Measurements from ENCODE around the gene SYDE1. TPM values are rescaled to one million over a fixed set of nuclear protein-coding genes. Genes with fewer than 3 reads are reported as not detected.
A peak's percentile ranks its signal among the peaks of the same experiment; 100 is the strongest.
"Not testable (repeated sequence)": the region's sequence is repeated elsewhere in the genome, so short reads cannot be mapped to it uniquely, and the experiment has no call there.

Gene SYDE1
- polyA plus RNA-seq, 4 donors: 0.45 to 5.4 (median 3.3) TPM

DNA sequence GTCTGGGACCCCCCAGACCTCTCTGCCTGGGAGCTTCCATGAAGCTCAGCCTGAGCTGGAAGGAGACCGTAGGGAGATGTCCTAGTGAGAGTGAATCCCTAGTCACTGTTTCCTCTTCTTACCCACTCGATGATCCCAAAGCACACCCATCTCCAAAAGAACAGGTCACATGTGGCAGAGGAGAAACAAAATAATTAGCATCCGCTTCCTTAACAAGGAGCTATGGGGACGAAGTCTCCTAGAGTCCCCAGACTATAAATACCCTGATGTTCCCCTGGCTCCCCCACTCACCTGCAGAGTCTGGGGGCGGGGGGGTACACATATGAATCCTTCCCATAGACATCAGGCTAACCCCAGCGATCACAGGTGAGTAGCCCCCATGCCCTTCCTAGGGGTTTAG, 25.3 kb upstream of the SYDE1 start, which contains the start of gene OR1I1:
TSS of gene OR1I1 (plus strand) at position 301 of the 400 bp plus-strand sequence. CDS start 4,855 bp downstream, outside the sequence.
- H3K27ac ChIP-seq (ENCODE audit: low read depth in 1 of 3, low read length in 2 of 3): no peak within 1 kb of the TSS
- no peaks in the 10 kb centered on the region for H3K9me3 ChIP-seq (ENCODE audit: control insufficient read depth in 2 of 2, insufficient read depth in 1 of 2, low read depth in 1 of 2, low read length in 1 of 2)
- no peak for FAIRE-seq
- no peak for DNase-seq
- no peaks in the 10 kb centered on the region for H3K4me1 ChIP-seq (ENCODE audit: control insufficient read depth in 3 of 3, insufficient read depth in 2 of 3, low read depth in 1 of 3, low read length in 2 of 3)
- H3K4me3 ChIP-seq (ENCODE audit: low read depth in 1 of 3, low read length in 3 of 3): no peak within 1 kb of the TSS
- 60 to 64% (median 63%) methylated on average over 6 of the region's 6 CpGs for WGBS, 3 donors
- H3K36me3 ChIP-seq (ENCODE audit: control insufficient read depth in 3 of 3, insufficient read depth in 2 of 3, low read depth in 1 of 3, low read length in 3 of 3): no peaks in the 10 kb centered on the region
- H3K27me3 ChIP-seq (ENCODE audit: control insufficient read depth in 3 of 3, insufficient read depth in 3 of 3, low read length in 3 of 3): peaks cover 0 to 4% (median 0%) of the 10 kb centered on the region in 3 donors

DNA sequence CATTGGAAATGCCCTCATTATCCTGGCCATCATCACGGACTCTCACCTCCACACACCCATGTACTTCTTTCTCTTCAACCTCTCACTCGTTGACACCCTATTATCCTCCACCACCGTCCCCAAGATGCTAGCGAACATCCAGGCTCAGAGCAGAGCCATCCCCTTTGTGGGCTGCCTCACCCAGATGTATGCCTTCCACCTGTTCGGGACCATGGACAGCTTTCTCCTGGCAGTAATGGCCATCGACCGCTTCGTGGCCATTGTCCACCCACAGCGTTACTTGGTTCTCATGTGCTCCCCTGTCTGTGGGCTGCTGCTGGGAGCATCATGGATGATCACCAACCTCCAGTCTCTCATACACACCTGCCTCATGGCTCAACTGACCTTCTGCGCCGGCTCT, 20.0 kb upstream of the SYDE1 start:
- DNase-seq: no peak
- 73 to 81% (median 79%) methylated on average over 11 of the region's 11 CpGs for WGBS, 3 donors
- Histone ChIP-seq H3K27me3 (ENCODE audit: control insufficient read depth in 3 of 3, insufficient read depth in 3 of 3, low read length in 3 of 3) (peaks cover 0 to 2% (median 0%) of the 10 kb centered on the region in 3 donors), H3K9me3 (ENCODE audit: control insufficient read depth in 2 of 2, insufficient read depth in 1 of 2, low read depth in 1 of 2, low read length in 1 of 2) (no peaks in the 10 kb centered on the region), H3K4me1 (ENCODE audit: control insufficient read depth in 3 of 3, insufficient read depth in 2 of 3, low read depth in 1 of 3, low read length in 2 of 3) (no peaks in the 10 kb centered on the region), H3K4me3 (ENCODE audit: low read depth in 1 of 3, low read length in 3 of 3) (no peak overlapping the region), H3K27ac (ENCODE audit: low read depth in 1 of 3, low read length in 2 of 3) (no peak overlapping the region), H3K36me3 (ENCODE audit: control insufficient read depth in 3 of 3, insufficient read depth in 2 of 3, low read depth in 1 of 3, low read length in 3 of 3) (no peaks in the 10 kb centered on the region)
- no peak for FAIRE-seq

DNA sequence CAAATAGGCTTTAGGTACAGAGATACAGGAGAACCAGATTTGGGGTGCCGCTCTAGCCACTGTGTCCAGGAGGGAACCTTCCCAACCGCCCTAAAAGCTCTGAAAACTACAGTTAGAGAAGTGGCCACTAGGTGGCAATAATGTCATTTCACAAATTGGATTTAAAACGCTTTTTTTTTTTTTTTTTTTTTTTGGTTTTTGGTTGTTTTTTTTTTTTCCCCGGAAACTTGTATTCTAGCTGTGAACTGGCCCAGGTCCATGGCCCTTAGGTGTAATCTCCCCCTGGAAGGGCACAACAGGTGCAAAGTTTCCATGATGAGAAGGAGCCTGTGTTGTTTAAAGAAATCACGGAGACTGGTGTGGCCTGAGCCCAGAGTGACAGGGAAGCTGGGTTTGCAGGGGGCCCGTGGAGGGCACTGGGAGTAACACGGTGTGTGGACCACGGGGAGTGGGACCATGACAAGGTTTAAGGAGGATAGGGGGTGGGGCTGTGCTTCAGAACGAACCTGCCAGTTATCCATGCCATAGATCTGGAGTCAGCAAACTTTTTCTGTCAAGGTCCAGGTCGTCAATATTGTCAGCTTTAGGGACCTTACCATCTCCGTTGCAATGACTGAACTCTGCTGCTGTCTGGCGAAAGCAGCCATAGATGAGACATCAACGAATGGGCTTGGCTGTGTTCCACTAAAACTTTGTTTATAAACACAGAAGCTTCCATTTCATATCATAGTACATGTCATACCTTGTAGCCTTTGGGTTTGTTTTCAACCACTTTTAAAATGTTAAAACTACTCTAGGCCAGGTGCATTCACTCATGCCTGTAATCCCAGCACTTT, 15.1 kb upstream of the SYDE1 start:
- DNase-seq (peak; percentile 60 to 69), FAIRE-seq (no peak)
- Histone ChIP-seq H3K27ac (ENCODE audit: low read depth in 1 of 3, low read length in 2 of 3) (no peak overlapping the region), H3K27me3 (ENCODE audit: control insufficient read depth in 3 of 3, insufficient read depth in 3 of 3, low read length in 3 of 3) (no peaks in the 10 kb centered on the region), H3K4me3 (ENCODE audit: low read depth in 1 of 3, low read length in 3 of 3) (no peak overlapping the region), H3K36me3 (ENCODE audit: control insufficient read depth in 3 of 3, insufficient read depth in 2 of 3, low read depth in 1 of 3, low read length in 3 of 3) (no peaks in the 10 kb centered on the region), H3K9me3 (ENCODE audit: control insufficient read depth in 2 of 2, insufficient read depth in 1 of 2, low read depth in 1 of 2, low read length in 1 of 2) (no peaks in the 10 kb centered on the region), H3K4me1 (ENCODE audit: control insufficient read depth in 3 of 3, insufficient read depth in 2 of 3, low read depth in 1 of 3, low read length in 2 of 3) (no peaks in the 10 kb centered on the region)
- 5 to 16% (median 14%) methylated on average over 13 of the region's 13 CpGs for WGBS, 3 donors

DNA sequence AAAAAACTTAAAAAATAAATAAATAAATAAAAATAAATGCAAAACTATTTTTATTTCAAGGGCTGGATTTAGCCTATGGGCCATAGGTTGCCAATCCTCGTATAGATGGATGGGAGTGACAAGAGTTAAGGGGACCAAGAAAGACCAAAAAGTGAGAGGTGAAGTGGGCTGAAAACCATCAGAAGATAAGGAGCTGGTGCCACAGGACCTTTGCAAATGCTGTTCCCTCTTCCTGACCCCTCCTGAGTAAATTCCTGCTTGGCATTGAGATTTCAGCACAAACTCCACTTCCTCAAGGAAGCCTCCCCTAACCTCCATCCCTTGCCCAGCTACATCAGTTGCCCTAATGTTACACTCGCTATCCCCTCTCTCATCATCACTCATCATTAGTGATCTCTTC, 14.2 kb upstream of the SYDE1 start:
- FAIRE-seq (no peak), DNase-seq (no peak)
- Histone ChIP-seq H3K9me3 (ENCODE audit: control insufficient read depth in 2 of 2, insufficient read depth in 1 of 2, low read depth in 1 of 2, low read length in 1 of 2) (no peaks in the 10 kb centered on the region), H3K36me3 (ENCODE audit: control insufficient read depth in 3 of 3, insufficient read depth in 2 of 3, low read depth in 1 of 3, low read length in 3 of 3) (no peaks in the 10 kb centered on the region), H3K27ac (ENCODE audit: low read depth in 1 of 3, low read length in 2 of 3) (no peak overlapping the region), H3K4me3 (ENCODE audit: low read depth in 1 of 3, low read length in 3 of 3) (no peak overlapping the region), H3K27me3 (ENCODE audit: control insufficient read depth in 3 of 3, insufficient read depth in 3 of 3, low read length in 3 of 3) (no peaks in the 10 kb centered on the region), H3K4me1 (ENCODE audit: control insufficient read depth in 3 of 3, insufficient read depth in 2 of 3, low read depth in 1 of 3, low read length in 2 of 3) (no peaks in the 10 kb centered on the region)
- WGBS, 3 donors: 69 to 83% (median 80%) methylated on average over 2 of the region's 2 CpGs

DNA sequence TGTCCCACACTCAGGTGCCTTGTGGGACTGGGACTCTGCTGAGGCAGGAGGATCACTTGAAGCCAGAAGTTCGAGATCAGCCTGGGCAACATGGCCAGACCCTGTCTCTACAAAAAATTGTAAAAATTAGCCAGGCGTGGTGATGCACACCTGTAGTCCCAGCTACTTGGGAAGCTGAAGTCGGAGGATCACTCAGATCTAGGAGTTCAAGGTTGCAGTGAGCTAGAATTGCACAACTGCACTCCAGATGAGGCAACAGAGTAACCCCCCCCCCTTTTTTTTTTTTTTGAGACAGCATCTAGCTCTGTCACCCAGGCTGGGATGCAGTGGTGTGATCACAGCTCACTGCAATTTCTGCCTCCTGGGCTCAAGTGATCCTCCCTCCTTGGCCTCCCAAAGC, 11.0 kb upstream of the SYDE1 start:
- H3K9me3 ChIP-seq (ENCODE audit: control insufficient read depth in 2 of 2, insufficient read depth in 1 of 2, low read depth in 1 of 2, low read length in 1 of 2): no peaks in the 10 kb centered on the region
- no peaks in the 10 kb centered on the region for H3K36me3 ChIP-seq (ENCODE audit: control insufficient read depth in 3 of 3, insufficient read depth in 2 of 3, low read depth in 1 of 3, low read length in 3 of 3)
- H3K27ac ChIP-seq (ENCODE audit: low read depth in 1 of 3, low read length in 2 of 3): no peak overlapping the region
- no peak overlapping the region for H3K4me3 ChIP-seq (ENCODE audit: low read depth in 1 of 3, low read length in 3 of 3)
- FAIRE-seq (no peak), DNase-seq (no peak)
- H3K4me1 ChIP-seq (ENCODE audit: control insufficient read depth in 3 of 3, insufficient read depth in 2 of 3, low read depth in 1 of 3, low read length in 2 of 3): no peaks in the 10 kb centered on the region
- no peaks in the 10 kb centered on the region for H3K27me3 ChIP-seq (ENCODE audit: control insufficient read depth in 3 of 3, insufficient read depth in 3 of 3, low read length in 3 of 3)
- 48 to 67% (median 66%) methylated on average over 3 of the region's 3 CpGs for WGBS, 3 donors

DNA sequence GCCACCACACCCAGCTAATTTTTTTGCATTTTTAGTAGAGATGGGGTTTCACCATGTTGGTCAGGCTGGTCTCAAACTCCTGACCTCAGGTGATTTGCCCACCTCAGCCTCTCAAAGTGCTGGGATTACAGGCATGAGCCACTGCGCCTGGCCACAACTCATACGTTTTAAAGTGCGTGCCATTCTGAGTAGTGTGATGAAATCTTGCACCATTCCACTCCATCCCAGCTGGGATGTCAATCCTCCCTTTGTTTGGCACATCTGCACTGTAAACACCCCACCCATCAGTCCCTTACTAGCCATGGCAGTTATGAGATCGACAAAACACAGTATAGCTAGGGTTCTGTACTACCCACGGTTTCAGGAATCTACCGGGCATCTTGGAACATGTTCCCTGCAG, 9.2 kb upstream of the SYDE1 start:
- not testable (repeated sequence) for H3K27ac ChIP-seq (ENCODE audit: low read depth in 1 of 3, low read length in 2 of 3); H3K9me3 ChIP-seq (ENCODE audit: control insufficient read depth in 2 of 2, insufficient read depth in 1 of 2, low read depth in 1 of 2, low read length in 1 of 2); H3K36me3 ChIP-seq (ENCODE audit: control insufficient read depth in 3 of 3, insufficient read depth in 2 of 3, low read depth in 1 of 3, low read length in 3 of 3); FAIRE-seq; H3K4me1 ChIP-seq (ENCODE audit: control insufficient read depth in 3 of 3, insufficient read depth in 2 of 3, low read depth in 1 of 3, low read length in 2 of 3); H3K4me3 ChIP-seq (ENCODE audit: low read depth in 1 of 3, low read length in 3 of 3); H3K27me3 ChIP-seq (ENCODE audit: control insufficient read depth in 3 of 3, insufficient read depth in 3 of 3, low read length in 3 of 3); DNase-seq
- 80 to 90% (median 89%) methylated on average over 6 of the region's 6 CpGs for WGBS, 3 donors

DNA sequence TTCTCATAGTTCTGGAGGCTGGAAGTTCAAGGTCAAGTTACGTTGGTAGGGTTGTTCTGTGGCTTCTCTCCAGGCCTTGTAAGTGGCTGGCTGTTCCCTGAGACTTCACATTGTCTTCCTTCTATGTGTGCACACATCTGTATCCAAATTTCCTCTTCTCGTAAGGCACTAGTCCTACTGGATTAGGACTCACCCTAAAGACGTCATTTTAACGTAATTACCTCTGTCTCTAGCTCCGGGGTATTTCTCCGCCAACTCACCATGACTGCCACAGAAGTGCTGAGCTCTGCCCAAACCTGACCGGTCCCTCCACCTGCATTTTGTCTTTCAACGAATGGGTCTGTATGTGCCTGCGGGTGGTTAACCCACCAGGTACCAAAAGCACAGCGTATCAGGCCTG, 8.7 kb upstream of the SYDE1 start:
- DNase-seq (no peak), FAIRE-seq (no peak)
- Histone ChIP-seq H3K27ac (ENCODE audit: low read depth in 1 of 3, low read length in 2 of 3) (no peak overlapping the region), H3K27me3 (ENCODE audit: control insufficient read depth in 3 of 3, insufficient read depth in 3 of 3, low read length in 3 of 3) (no peaks in the 10 kb centered on the region), H3K9me3 (ENCODE audit: control insufficient read depth in 2 of 2, insufficient read depth in 1 of 2, low read depth in 1 of 2, low read length in 1 of 2) (peaks cover 0 to 12% of the 10 kb centered on the region in 2 donors), H3K4me3 (ENCODE audit: low read depth in 1 of 3, low read length in 3 of 3) (no peak overlapping the region), H3K36me3 (ENCODE audit: control insufficient read depth in 3 of 3, insufficient read depth in 2 of 3, low read depth in 1 of 3, low read length in 3 of 3) (no peaks in the 10 kb centered on the region), H3K4me1 (ENCODE audit: control insufficient read depth in 3 of 3, insufficient read depth in 2 of 3, low read depth in 1 of 3, low read length in 2 of 3) (no peaks in the 10 kb centered on the region)
- 77 to 84% (median 78%) methylated on average over 10 of the region's 10 CpGs for WGBS, 3 donors

DNA sequence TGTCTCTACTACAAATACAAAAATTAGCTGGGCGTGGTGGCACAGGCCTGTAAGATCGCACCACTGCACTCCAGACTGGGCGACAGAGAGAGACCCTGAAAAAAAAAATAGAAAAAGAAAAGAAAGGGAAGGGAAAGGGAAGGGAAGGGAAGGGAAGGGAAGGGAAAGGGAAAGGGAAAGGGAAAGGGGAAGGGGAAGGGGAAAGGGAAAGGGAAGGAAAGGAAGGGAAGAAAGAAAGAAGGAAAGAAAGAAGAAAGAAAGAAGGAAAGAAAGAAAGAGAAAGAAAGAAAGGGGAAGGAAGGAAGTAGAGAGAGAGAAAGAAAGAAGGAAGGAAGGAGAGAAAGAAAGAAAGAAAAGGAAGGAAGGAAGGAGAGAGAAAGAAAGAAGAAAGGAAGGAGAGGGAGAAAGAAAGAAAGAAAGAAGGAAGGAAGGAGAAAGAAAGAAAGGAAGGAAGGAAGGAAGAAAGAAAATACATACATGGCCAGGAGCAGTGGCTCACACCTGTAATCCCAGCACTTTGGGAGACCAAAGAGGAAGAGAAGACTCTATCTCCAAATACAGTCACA, 8.1 kb upstream of the SYDE1 start:
- peaks cover 0 to 19% of the 10 kb centered on the region in 2 donors for H3K9me3 ChIP-seq (ENCODE audit: control insufficient read depth in 2 of 2, insufficient read depth in 1 of 2, low read depth in 1 of 2, low read length in 1 of 2)
- no peaks in the 10 kb centered on the region for H3K36me3 ChIP-seq (ENCODE audit: control insufficient read depth in 3 of 3, insufficient read depth in 2 of 3, low read depth in 1 of 3, low read length in 3 of 3)
- no peak overlapping the region for H3K27ac ChIP-seq (ENCODE audit: low read depth in 1 of 3, low read length in 2 of 3)
- no peak overlapping the region for H3K4me3 ChIP-seq (ENCODE audit: low read depth in 1 of 3, low read length in 3 of 3)
- 79 to 94% (median 81%) methylated on average over 3 of the region's 3 CpGs for WGBS, 3 donors
- no peak for FAIRE-seq
- H3K4me1 ChIP-seq (ENCODE audit: control insufficient read depth in 3 of 3, insufficient read depth in 2 of 3, low read depth in 1 of 3, low read length in 2 of 3): no peaks in the 10 kb centered on the region
- H3K27me3 ChIP-seq (ENCODE audit: control insufficient read depth in 3 of 3, insufficient read depth in 3 of 3, low read length in 3 of 3): no peaks in the 10 kb centered on the region
- no peak for DNase-seq
